Ovary (tissue), 3 donors: ENCODE results near the gene OPCML.

ENCODE experiments used
- POLR2A ChIP-seq: fragments of 450-650 bp; IDR thresholded peaks from one replicate; pipeline ENCODE4 v1.6.1; 2017; ENCODE audit warnings: antibody characterized with exemption, mild to moderate bottlenecking, moderate library complexity
- TF ChIP-seq, protein P1 (sequence below), 3 donors: fragments of 450-650 bp in 2 of 3; fragments of 200-600 bp in 1 of 3; IDR thresholded peaks; one replicate each; pipeline versions ENCODE4 v1.5.1 to v1.8.0; 2016 to 2022; ENCODE audit warnings: antibody characterized with exemption in 3 of 3, mild to moderate bottlenecking in 1 of 3
- donor health status: DM: no; HTN: no; CAD: no.

DNA sequence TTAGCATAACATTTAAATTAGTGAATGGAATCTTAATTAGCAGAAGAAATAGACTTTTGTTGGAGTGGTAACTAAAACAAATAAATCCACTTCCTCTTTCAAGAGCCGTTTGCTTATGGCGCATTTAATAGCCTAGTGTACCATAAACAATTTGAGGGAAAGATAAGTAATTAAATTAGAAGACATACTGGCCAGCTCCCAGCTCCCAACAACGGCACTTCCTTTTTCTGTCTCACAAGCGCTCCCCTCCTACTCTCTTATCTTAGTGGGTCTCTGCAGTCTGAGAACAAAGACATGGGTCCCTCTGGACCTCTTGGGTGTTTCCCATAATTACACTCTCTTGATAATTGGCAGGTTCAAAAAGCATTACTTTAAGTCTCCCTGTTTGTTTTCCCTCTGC, 146.0 kb downstream of the OPCML start:
- TF ChIP-seq, protein P1, sequence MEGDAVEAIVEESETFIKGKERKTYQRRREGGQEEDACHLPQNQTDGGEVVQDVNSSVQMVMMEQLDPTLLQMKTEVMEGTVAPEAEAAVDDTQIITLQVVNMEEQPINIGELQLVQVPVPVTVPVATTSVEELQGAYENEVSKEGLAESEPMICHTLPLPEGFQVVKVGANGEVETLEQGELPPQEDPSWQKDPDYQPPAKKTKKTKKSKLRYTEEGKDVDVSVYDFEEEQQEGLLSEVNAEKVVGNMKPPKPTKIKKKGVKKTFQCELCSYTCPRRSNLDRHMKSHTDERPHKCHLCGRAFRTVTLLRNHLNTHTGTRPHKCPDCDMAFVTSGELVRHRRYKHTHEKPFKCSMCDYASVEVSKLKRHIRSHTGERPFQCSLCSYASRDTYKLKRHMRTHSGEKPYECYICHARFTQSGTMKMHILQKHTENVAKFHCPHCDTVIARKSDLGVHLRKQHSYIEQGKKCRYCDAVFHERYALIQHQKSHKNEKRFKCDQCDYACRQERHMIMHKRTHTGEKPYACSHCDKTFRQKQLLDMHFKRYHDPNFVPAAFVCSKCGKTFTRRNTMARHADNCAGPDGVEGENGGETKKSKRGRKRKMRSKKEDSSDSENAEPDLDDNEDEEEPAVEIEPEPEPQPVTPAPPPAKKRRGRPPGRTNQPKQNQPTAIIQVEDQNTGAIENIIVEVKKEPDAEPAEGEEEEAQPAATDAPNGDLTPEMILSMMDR (IDR thresholded peaks at IDR 0.05): no peak
- TF ChIP-seq POLR2A: no peak
